Measurements from ENCODE around the gene PTGDS. TPM values are rescaled to one million over a fixed set of nuclear protein-coding genes. Genes with fewer than 3 reads are reported as not detected.

The PTGDS gene
- 24.2 to 80.4 TPM (median 76.8 TPM) in 3 replicates for total RNA-seq
- long read RNA-seq, transcript PTGDS-202 (7 exons, 807 nt) = major isoform, 27 of 34 reads
- long read RNA-seq, partial matches to known transcripts = 1 of 34 reads
- long read RNA-seq, other reads (novel, unspliced or antisense) = 6 of 34 reads

GRCh38 chr9:136977223-136977622, at the start of gene PTGDS:
TSS of gene PTGDS (plus strand) at chr9:136977504. CDS start at chr9:136977579, 75 bp downstream.
- no peak within 1 kb of the TSS for H3K27ac Mint-ChIP-seq (ENCODE audit: unreplicated experiment)
- peaks cover 15% of the 10 kb centered on the region for H3K4me1 Mint-ChIP-seq (ENCODE audit: low read depth)
- H3K4me3 Mint-ChIP-seq (ENCODE audit: unreplicated experiment) = peak within 1 kb of the TSS; percentile 68
- no peaks in the 10 kb centered on the region for H3K27me3 Mint-ChIP-seq (ENCODE audit: low read depth)
- no peaks in the 10 kb centered on the region for H3K36me3 Mint-ChIP-seq (ENCODE audit: low read depth)
- no peaks in the 10 kb centered on the region for H3K9me3 Mint-ChIP-seq (ENCODE audit: low read depth)
- TF ChIP-seq CTCF (IDR thresholded peaks at IDR 0.05) = no peak
- no peak for DNase-seq (ENCODE audit: low spot score)

GRCh38 chr9:136928591-136928990, 48.7 kb upstream of the PTGDS start:
- TF ChIP-seq CTCF (IDR thresholded peaks at IDR 0.05) = no peak
- Mint-ChIP-seq H3K4me1 (ENCODE audit: low read depth) (peaks cover 4% of the 10 kb centered on the region), H3K27me3 (ENCODE audit: low read depth) (no peaks in the 10 kb centered on the region), H3K36me3 (ENCODE audit: low read depth) (peaks cover 12% of the 10 kb centered on the region), H3K9me3 (ENCODE audit: low read depth) (peaks cover 4% of the 10 kb centered on the region), H3K27ac (ENCODE audit: unreplicated experiment) (no peak overlapping the region), H3K4me3 (ENCODE audit: unreplicated experiment) (no peak overlapping the region)
- no peak for DNase-seq (ENCODE audit: low spot score)

GRCh38 chr9:136930014-136930413, 47.3 kb upstream of the PTGDS start:
- Mint-ChIP-seq H3K36me3 (ENCODE audit: low read depth) (peaks cover 12% of the 10 kb centered on the region), H3K9me3 (ENCODE audit: low read depth) (peaks cover 4% of the 10 kb centered on the region), H3K4me1 (ENCODE audit: low read depth) (peaks cover 4% of the 10 kb centered on the region), H3K27me3 (ENCODE audit: low read depth) (no peaks in the 10 kb centered on the region), H3K27ac (ENCODE audit: unreplicated experiment) (no peak overlapping the region), H3K4me3 (ENCODE audit: unreplicated experiment) (no peak overlapping the region)
- no peak for TF ChIP-seq CTCF (IDR thresholded peaks at IDR 0.05)
- DNase-seq (ENCODE audit: low spot score) = no peak

- no peak overlapping the region for H3K27ac Mint-ChIP-seq (ENCODE audit: unreplicated experiment)
- peaks cover 4% of the 10 kb centered on the region for H3K4me1 Mint-ChIP-seq (ENCODE audit: low read depth)
- no peak for DNase-seq (ENCODE audit: low spot score)
- H3K9me3 Mint-ChIP-seq (ENCODE audit: low read depth) = peaks cover 4% of the 10 kb centered on the region
- TF ChIP-seq CTCF (IDR thresholded peaks at IDR 0.05) = no peak
- H3K4me3 Mint-ChIP-seq (ENCODE audit: unreplicated experiment) = no peak overlapping the region
- H3K27me3 Mint-ChIP-seq (ENCODE audit: low read depth) = no peaks in the 10 kb centered on the region
- peaks cover 9% of the 10 kb centered on the region for H3K36me3 Mint-ChIP-seq (ENCODE audit: low read depth)
These were observed 45.6 kb upstream of the PTGDS start for GRCh38 chr9:136931611-136932130.

- Mint-ChIP-seq H3K4me1 (ENCODE audit: low read depth) (no peaks in the 10 kb centered on the region), H3K36me3 (ENCODE audit: low read depth) (peaks cover 12% of the 10 kb centered on the region), H3K27ac (ENCODE audit: unreplicated experiment) (no peak overlapping the region), H3K9me3 (ENCODE audit: low read depth) (peaks cover 6% of the 10 kb centered on the region), H3K4me3 (ENCODE audit: unreplicated experiment) (no peak overlapping the region), H3K27me3 (ENCODE audit: low read depth) (no peaks in the 10 kb centered on the region)
- DNase-seq (ENCODE audit: low spot score) = no peak
- no peak for TF ChIP-seq CTCF (IDR thresholded peaks at IDR 0.05)
These were observed 43.0 kb upstream of the PTGDS start for GRCh38 chr9:136934277-136934676.
